GM23338 (cell line): ENCODE data around the gene CRISPLD2. TPM values are rescaled to one million over a fixed set of nuclear protein-coding genes. Genes with fewer than 3 reads are reported as not detected.

Experiments used
- ATAC-seq: fragments of 200-7000 bp; cut with Tn5 transposase; 3 replicates; pipeline ENCODE4 v1.9.1; 2020
- DNase-seq: peaks from one replicate; pipeline ENCODE4 v3.0.0-alpha.2; 2015; ENCODE audit warnings: low spot score
- H2AFZ ChIP-seq: fragments of 200-600 bp; sonication (generic); 2 replicates; pipeline ENCODE4 v1.8.0; 2016; ENCODE audit warnings: antibody characterized with exemption, mild to moderate bottlenecking, moderate library complexity
- H3F3A ChIP-seq: fragments of 200-600 bp; sonication (generic); replicated peaks from 2 replicates; pipeline ENCODE4 v1.8.0; 2017; ENCODE audit warnings: antibody characterized with exemption, mixed run types, low read depth
- H3K27ac ChIP-seq: fragments of 200-600 bp; sonication (generic); 2 replicates; pipeline ENCODE4 v1.6.1; 2016; ENCODE audit warnings: low read depth
- H3K27me3 ChIP-seq: fragments of 200-600 bp; sonication (generic); 2 replicates; pipeline ENCODE4 v1.8.0; 2016; ENCODE audit warnings: mild to moderate bottlenecking, mixed run types, moderate library complexity; ENCODE audit not compliant: insufficient read depth
- H3K36me3 ChIP-seq: fragments of 200-600 bp; sonication (generic); 2 replicates; pipeline ENCODE4 v1.8.0; 2016; ENCODE audit warnings: mild to moderate bottlenecking; ENCODE audit not compliant: insufficient read depth
- H3K4me1 ChIP-seq: fragments of 200-600 bp; sonication (generic); 2 replicates; pipeline ENCODE4 v1.8.0; 2016; ENCODE audit warnings: mild to moderate bottlenecking, moderate library complexity; ENCODE audit not compliant: insufficient read depth
- H3K4me2 ChIP-seq: fragments of 200-600 bp; sonication (generic); 2 replicates; pipeline ENCODE4 v1.7.1; 2017; ENCODE audit warnings: mixed run types
- H3K4me3 ChIP-seq: fragments of 200-600 bp; sonication (generic); 2 replicates; pipeline ENCODE4 v1.6.1; 2016; ENCODE audit warnings: mixed run types
- H3K79me2 ChIP-seq: fragments of 200-600 bp; sonication (generic); replicated peaks from 2 replicates; pipeline ENCODE4 v1.8.0; 2017; ENCODE audit warnings: mild to moderate bottlenecking; ENCODE audit not compliant: insufficient read depth
- H3K9me2 ChIP-seq: fragments of 200-600 bp; sonication (generic); 2 replicates; pipeline ENCODE4 v1.8.0; 2017; ENCODE audit not compliant: insufficient read depth
- H4K20me1 ChIP-seq: fragments of 200-600 bp; sonication (generic); replicated peaks from 2 replicates; pipeline ENCODE4 v1.8.0; 2017; ENCODE audit warnings: mild to moderate bottlenecking; ENCODE audit not compliant: insufficient read depth
- H3K27ac Mint-ChIP-seq: 2 replicates; pipeline ENCODE4 v1.8.0; 2020; ENCODE audit warnings: inconsistent platforms, mild to moderate bottlenecking, moderate library complexity, mixed read lengths
- H3K27me3 Mint-ChIP-seq: 3 replicates; pipeline ENCODE4 v1.8.0; 2022; ENCODE audit warnings: low read depth, mild to moderate bottlenecking, moderate library complexity, mixed read lengths, inconsistent platforms; ENCODE audit not compliant: insufficient read depth, poor library complexity
- H3K36me3 Mint-ChIP-seq: 3 replicates; pipeline ENCODE4 v1.8.0; 2021; ENCODE audit warnings: low read depth, mild to moderate bottlenecking, inconsistent platforms, moderate library complexity, mixed read lengths
- H3K4me1 Mint-ChIP-seq: 3 replicates; pipeline ENCODE4 v1.8.0; 2020; ENCODE audit warnings: mild to moderate bottlenecking, inconsistent platforms, mixed read lengths
- H3K4me3 Mint-ChIP-seq: 3 replicates; pipeline ENCODE4 v1.8.0; 2021; ENCODE audit warnings: moderate library complexity, mild to moderate bottlenecking, inconsistent platforms, mixed read lengths
- H3K9me3 Mint-ChIP-seq: 3 replicates; pipeline ENCODE4 v1.8.0; 2020; ENCODE audit warnings: moderate library complexity, mild to moderate bottlenecking, inconsistent platforms, mixed read lengths
- CREB1 ChIP-seq: fragments of 250-450 bp; sonication (Bioruptor Pico); IDR thresholded peaks from 2 replicates; pipeline ENCODE4 v1.5.0; 2020; ENCODE audit warnings: low read depth, mild to moderate bottlenecking, moderate library complexity
- EZH2 ChIP-seq: fragments of 200-600 bp; sonication (generic); IDR thresholded peaks from one replicate; pipeline ENCODE4 v1.8.0; 2017; ENCODE audit warnings: antibody characterized with exemption, mild to moderate bottlenecking, low read depth; ENCODE audit not compliant: unreplicated experiment
- EZH2phosphoT487 ChIP-seq: fragments of 200-600 bp; sonication (generic); IDR thresholded peaks from one replicate; pipeline ENCODE4 v1.8.1; 2018; ENCODE audit warnings: antibody characterized with exemption; ENCODE audit not compliant: unreplicated experiment
- JUNB ChIP-seq: IDR thresholded peaks from one replicate; pipeline ENCODE4 v1.6.1; 2016; ENCODE audit warnings: antibody characterized with exemption; ENCODE audit not compliant: unreplicated experiment
- NANOG ChIP-seq: IDR thresholded peaks from 2 replicates; pipeline ENCODE4 v1.6.1; 2016; ENCODE audit warnings: antibody characterized with exemption, borderline replicate concordance
- STAT1 ChIP-seq: IDR thresholded peaks from one replicate; pipeline ENCODE4 v1.6.1; 2016; ENCODE audit warnings: antibody characterized with exemption; ENCODE audit not compliant: unreplicated experiment
- ZNF331 ChIP-seq: fragments of 250-450 bp; sonication (Bioruptor Pico); IDR thresholded peaks from 2 replicates; pipeline ENCODE4 v1.5.0; 2020; ENCODE audit warnings: low read depth, mild to moderate bottlenecking, moderate library complexity
- polyA plus RNA-seq: library from polyadenylated mRNA; unstranded; fragments of >200 nt; fragmentation: Nextera tagmentation; extraction: Ambion mirVana; gene quantifications from 2 replicates; pipeline ENCODE4 v1.2.1, GENCODE V29; 2016
- total RNA-seq: library from RNA; depleted of rRNA; stranded (reverse); fragments of >200 nt; shearing (Covaris generic); gene quantifications from 2 replicates; pipeline ENCODE4 v1.2.3, GENCODE V29; 2014
- TF ChIP-seq, protein P1 (sequence below), 2 experiments: fragments of 200-600 bp in 1 of 2; sonication (generic) in 1 of 2; conservative IDR thresholded peaks; 2 replicates each; pipeline versions ENCODE4 v1.5.1 to v1.6.1; 2016 to 2017; ENCODE audit warnings: antibody characterized with exemption in 2 of 2, low read depth in 2 of 2, mild to moderate bottlenecking in 2 of 2, moderate library complexity in 1 of 2
- TF ChIP-seq, protein P2 (sequence below): IDR thresholded peaks from one replicate; pipeline ENCODE4 v1.6.1; 2018; ENCODE audit warnings: antibody characterized with exemption; ENCODE audit not compliant: unreplicated experiment

Gene CRISPLD2
- total and polyA plus RNA-seq, 2 experiments from 2014 or later, result 2.6 to 8.3 TPM

DNA sequence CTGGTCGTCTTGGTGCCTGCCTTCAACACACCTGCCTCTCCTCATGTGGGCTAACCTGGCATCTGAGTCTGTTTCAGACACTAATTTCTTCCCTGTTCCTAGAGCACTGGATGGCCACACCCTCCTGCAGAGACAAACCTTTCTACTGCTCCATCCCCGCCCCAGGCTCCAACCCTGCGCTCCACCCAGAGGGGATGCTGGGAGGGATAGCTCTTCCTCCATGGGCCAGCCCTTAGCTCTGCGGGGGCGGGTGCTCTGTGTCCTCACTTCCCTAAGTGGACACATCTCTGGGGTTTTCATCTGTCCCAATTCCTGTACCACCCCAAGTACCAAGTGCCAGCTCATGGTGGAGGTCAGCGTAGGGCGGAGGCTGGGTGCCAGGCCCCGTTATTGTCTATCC is 11.0 kb upstream of the CRISPLD2 start (continued):
- TF ChIP-seq JUNB, result no peak
- TF ChIP-seq ZNF331 (CRISPR knock-in tag), result no peak
- TF ChIP-seq EZH2, result no peak
- TF ChIP-seq EZH2phosphoT487, result no peak

DNA sequence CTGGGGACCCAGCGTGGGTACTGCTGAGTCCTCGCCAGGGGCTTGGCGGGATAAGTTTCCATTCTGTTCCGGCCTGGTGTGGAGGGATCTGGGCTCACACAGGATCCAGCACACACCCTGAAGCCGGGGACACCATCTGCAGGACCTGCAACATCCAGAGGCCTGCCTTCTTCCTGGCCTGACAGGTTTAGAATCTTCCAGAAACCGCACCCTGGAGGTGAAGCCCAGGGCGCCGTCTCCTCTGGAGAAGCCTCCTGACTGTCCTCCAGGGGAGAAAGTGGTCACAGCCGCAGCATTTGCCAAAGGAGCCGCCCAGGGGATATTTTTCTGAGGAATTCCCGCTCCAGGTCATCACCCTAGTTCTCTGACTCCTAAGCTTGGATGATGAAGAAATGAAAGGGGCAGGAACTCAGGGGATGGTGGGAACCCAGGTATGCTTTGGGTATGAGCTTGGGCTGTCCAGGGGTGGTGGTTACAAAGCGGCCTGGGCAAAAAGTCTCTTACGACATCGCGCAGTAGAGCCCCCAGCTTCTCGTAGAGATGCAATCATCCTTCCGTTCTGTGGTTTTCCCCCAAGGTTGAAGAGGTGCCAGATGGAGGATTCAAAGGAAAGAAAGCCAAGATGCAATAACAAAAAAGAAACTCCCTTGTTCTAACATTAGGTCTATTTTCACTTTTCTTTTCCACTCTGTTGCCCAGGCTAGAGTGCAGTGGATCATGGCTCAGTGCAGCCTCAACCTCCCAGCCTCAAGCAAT is 9.1 kb upstream of the CRISPLD2 start:
- H3K9me2 ChIP-seq, result no peaks in the 10 kb centered on the region
- no peak for DNase-seq
- no peaks in the 10 kb centered on the region for H3K36me3 ChIP-seq
- peaks cover 3% of the 10 kb centered on the region for H3K27me3 Mint-ChIP-seq
- no peak overlapping the region for H3K4me3 Mint-ChIP-seq
- no peak for TF ChIP-seq CREB1 (CRISPR knock-in tag)
- TF ChIP-seq ZNF331 (CRISPR knock-in tag), result no peak
- no peak overlapping the region for H3K4me3 ChIP-seq
- H3F3A ChIP-seq, result no peaks in the 10 kb centered on the region
- no peak overlapping the region for H3K27ac ChIP-seq
- no peaks in the 10 kb centered on the region; the same call in 1 of the 3 replicates for H3K9me3 Mint-ChIP-seq
- no peaks in the 10 kb centered on the region; the same call in 2 of the 3 replicates for H3K36me3 Mint-ChIP-seq
- ATAC-seq, result no peak
- no peak overlapping the region for H3K27ac Mint-ChIP-seq
- no peaks in the 10 kb centered on the region for H3K79me2 ChIP-seq
- no peaks in the 10 kb centered on the region for H3K4me1 ChIP-seq
- H3K27me3 ChIP-seq, result no peaks in the 10 kb centered on the region
- no peaks in the 10 kb centered on the region for H4K20me1 ChIP-seq
- H3K4me2 ChIP-seq, result no peak overlapping the region
- H3K4me1 Mint-ChIP-seq, result no peaks in the 10 kb centered on the region; the same call in 2 of the 3 replicates
- no peak overlapping the region for H2AFZ ChIP-seq

DNA sequence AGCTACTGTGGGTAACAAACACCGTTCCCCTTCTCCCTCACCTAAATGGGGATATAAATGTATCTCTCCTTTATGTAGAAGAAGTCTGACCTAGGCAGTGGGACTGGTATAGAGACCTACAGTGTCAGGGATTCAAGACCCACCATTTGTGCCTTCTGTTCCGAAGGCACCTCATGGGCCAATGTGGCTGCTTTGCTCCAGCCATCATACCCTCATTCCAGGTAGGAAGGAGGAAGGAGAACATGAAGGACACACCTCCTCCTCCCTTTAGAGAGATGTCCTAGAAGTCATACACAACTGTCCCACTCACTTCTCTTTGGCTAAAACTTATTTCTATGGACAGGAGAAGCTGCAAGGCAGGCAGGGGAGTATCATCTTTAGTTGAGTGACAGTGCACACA is 8.3 kb upstream of the CRISPLD2 start:
- no peak overlapping the region for H3K27ac Mint-ChIP-seq
- no peak overlapping the region for H3K4me3 ChIP-seq
- no peaks in the 10 kb centered on the region for H3K9me2 ChIP-seq
- H3K27me3 ChIP-seq, result no peaks in the 10 kb centered on the region
- DNase-seq (no peak), ATAC-seq (no peak)
- no peak overlapping the region for H3K4me3 Mint-ChIP-seq
- no peak overlapping the region for H3K27ac ChIP-seq
- H2AFZ ChIP-seq, result no peak overlapping the region
- H3K79me2 ChIP-seq, result no peaks in the 10 kb centered on the region
- no peaks in the 10 kb centered on the region for H4K20me1 ChIP-seq
- H3K36me3 ChIP-seq, result no peaks in the 10 kb centered on the region
- H3K27me3 Mint-ChIP-seq, result peaks cover 3% of the 10 kb centered on the region
- no peaks in the 10 kb centered on the region; the same call in 2 of the 3 replicates for H3K4me1 Mint-ChIP-seq
- no peak overlapping the region for H3K4me2 ChIP-seq
- no peaks in the 10 kb centered on the region; the same call in 2 of the 3 replicates for H3K36me3 Mint-ChIP-seq
- H3K4me1 ChIP-seq, result no peaks in the 10 kb centered on the region
- H3K9me3 Mint-ChIP-seq, result no peaks in the 10 kb centered on the region; the same call in 1 of the 3 replicates
- H3F3A ChIP-seq, result no peaks in the 10 kb centered on the region
- TF ChIP-seq, protein P1, sequence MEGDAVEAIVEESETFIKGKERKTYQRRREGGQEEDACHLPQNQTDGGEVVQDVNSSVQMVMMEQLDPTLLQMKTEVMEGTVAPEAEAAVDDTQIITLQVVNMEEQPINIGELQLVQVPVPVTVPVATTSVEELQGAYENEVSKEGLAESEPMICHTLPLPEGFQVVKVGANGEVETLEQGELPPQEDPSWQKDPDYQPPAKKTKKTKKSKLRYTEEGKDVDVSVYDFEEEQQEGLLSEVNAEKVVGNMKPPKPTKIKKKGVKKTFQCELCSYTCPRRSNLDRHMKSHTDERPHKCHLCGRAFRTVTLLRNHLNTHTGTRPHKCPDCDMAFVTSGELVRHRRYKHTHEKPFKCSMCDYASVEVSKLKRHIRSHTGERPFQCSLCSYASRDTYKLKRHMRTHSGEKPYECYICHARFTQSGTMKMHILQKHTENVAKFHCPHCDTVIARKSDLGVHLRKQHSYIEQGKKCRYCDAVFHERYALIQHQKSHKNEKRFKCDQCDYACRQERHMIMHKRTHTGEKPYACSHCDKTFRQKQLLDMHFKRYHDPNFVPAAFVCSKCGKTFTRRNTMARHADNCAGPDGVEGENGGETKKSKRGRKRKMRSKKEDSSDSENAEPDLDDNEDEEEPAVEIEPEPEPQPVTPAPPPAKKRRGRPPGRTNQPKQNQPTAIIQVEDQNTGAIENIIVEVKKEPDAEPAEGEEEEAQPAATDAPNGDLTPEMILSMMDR (conservative IDR thresholded peaks at IDR 0.05; ENCODE audit: low read depth in 2 of 2), result no peak
- TF ChIP-seq ZNF331 (CRISPR knock-in tag) (no peak), JUNB (no peak), NANOG (no peak), EZH2phosphoT487 (no peak), STAT1 (no peak)
- TF ChIP-seq, protein P2, sequence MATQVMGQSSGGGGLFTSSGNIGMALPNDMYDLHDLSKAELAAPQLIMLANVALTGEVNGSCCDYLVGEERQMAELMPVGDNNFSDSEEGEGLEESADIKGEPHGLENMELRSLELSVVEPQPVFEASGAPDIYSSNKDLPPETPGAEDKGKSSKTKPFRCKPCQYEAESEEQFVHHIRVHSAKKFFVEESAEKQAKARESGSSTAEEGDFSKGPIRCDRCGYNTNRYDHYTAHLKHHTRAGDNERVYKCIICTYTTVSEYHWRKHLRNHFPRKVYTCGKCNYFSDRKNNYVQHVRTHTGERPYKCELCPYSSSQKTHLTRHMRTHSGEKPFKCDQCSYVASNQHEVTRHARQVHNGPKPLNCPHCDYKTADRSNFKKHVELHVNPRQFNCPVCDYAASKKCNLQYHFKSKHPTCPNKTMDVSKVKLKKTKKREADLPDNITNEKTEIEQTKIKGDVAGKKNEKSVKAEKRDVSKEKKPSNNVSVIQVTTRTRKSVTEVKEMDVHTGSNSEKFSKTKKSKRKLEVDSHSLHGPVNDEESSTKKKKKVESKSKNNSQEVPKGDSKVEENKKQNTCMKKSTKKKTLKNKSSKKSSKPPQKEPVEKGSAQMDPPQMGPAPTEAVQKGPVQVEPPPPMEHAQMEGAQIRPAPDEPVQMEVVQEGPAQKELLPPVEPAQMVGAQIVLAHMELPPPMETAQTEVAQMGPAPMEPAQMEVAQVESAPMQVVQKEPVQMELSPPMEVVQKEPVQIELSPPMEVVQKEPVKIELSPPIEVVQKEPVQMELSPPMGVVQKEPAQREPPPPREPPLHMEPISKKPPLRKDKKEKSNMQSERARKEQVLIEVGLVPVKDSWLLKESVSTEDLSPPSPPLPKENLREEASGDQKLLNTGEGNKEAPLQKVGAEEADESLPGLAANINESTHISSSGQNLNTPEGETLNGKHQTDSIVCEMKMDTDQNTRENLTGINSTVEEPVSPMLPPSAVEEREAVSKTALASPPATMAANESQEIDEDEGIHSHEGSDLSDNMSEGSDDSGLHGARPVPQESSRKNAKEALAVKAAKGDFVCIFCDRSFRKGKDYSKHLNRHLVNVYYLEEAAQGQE, result no peak
